ENCODE data around the gene CLEC5A. TPM values are rescaled to one million over a fixed set of nuclear protein-coding genes. Genes with fewer than 3 reads are reported as not detected.
A peak's percentile ranks its signal among the peaks of the same experiment; 100 is the strongest.

Gene CLEC5A
- total and polyA plus RNA-seq, 12 donors = 0.17 to 5.8 (median 1.9) TPM; not detected in 1

DNA sequence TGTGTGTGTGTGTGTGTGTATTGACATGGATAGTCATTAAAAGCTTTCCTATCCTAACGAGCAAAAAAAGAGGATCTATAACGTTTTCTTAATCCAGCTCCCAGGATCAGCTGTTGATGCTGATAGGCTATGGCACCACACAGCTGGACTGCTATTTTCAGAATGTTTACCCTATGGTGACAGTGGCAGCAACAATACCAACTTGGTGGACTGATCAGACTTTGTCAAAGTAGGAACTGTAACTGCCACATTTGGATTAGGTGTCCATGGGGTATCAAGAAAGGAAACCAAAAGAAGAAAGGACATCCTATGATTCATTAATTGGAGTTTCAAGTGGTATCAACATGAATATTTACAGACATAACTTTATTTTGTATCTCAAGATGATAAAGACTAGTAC, 2.7 kb upstream of the CLEC5A start:
- Histone ChIP-seq H3K27me3 (no peaks in the 10 kb centered on the region), H3K36me3 (replicated peaks in 1 of 2) (no peaks in the 10 kb centered on the region), H3K4me3 (no peak overlapping the region), H3K27ac (no peak overlapping the region), H3K9me3 (replicated peaks in 1 of 3) (no peaks in the 10 kb centered on the region), H3K4me1 (replicated peaks in 1 of 2) (no peaks in the 10 kb centered on the region)
- no peak for DNase-seq
- TF ChIP-seq CTCF (IDR thresholded peaks at IDR 0.05) (no peak), POLR2A (IDR thresholded peaks at IDR 0.05) (no peak)
- intact Hi-C loops (cut with DNase I) = no loop called here
- 36 to 52% (median 46%) methylated on average over 2 of the region's 2 CpGs for WGBS, 4 donors

DNA sequence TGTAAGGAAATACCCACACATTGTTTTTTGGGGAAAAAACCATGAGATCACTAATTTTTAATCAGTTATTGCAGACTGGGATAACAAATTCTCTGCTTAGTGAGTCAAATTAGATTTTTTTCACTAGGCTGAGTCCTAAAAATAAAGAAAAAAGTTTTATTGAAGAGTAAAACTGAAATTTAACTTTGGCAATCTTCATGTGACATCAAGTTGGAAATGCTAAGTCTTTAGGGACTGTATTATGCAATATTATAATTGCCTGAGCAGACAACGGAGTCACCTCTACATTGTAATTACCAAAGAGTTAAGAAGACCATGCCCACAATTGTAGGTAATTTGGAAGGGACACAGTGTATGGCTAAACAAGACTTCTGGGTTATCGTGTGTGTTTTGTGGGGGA, 2.2 kb upstream of the CLEC5A start:
- no peak for DNase-seq
- intact Hi-C loops (cut with DNase I) = no loop called here
- H3K36me3 ChIP-seq (replicated peaks in 1 of 2) = no peaks in the 10 kb centered on the region
- 71 to 73% (median 72%) methylated on average over 2 of the region's 2 CpGs for WGBS, 4 donors
- H3K27me3 ChIP-seq = no peaks in the 10 kb centered on the region
- no peaks in the 10 kb centered on the region for H3K9me3 ChIP-seq (replicated peaks in 1 of 3)
- no peak overlapping the region for H3K4me3 ChIP-seq
- TF ChIP-seq CTCF (IDR thresholded peaks at IDR 0.05) (no peak), POLR2A (IDR thresholded peaks at IDR 0.05) (no peak)
- no peaks in the 10 kb centered on the region for H3K4me1 ChIP-seq (replicated peaks in 1 of 2)
- H3K27ac ChIP-seq = no peak overlapping the region

DNA sequence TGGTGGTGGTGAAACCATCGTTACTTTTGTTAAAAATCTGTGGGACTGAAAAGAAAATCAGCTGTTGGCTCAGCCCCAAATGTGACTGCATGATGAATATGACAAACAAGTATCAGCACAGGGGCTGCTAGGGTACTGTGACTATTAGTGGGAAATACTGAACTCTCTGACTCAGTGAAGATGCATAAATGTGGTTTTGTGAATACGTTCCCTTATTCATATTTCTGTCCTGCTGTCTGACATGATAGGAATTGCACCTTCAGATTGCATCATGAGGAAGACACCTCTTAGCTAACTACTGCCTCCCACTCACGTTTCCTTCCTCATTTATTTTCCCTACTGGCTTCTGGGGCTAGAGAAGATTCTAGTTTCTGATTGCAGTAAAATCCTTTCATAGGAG, 1.4 kb downstream of the CLEC5A start:
- no peak overlapping the region for H3K4me3 ChIP-seq
- H3K4me1 ChIP-seq (replicated peaks in 1 of 2) = no peaks in the 10 kb centered on the region
- WGBS, 4 donors = 45 to 52% (median 48%) methylated on average over 3 of the region's 3 CpGs
- H3K36me3 ChIP-seq (replicated peaks in 1 of 2) = no peaks in the 10 kb centered on the region
- TF ChIP-seq POLR2A (IDR thresholded peaks at IDR 0.05) = no peak
- TF ChIP-seq CTCF (IDR thresholded peaks at IDR 0.05) = no peak
- H3K27me3 ChIP-seq = no peaks in the 10 kb centered on the region
- DNase-seq = peak in 1 of 7 donors; percentile 10
- no peaks in the 10 kb centered on the region for H3K9me3 ChIP-seq (replicated peaks in 1 of 3)
- intact Hi-C loops (cut with DNase I) = no loop called here
- H3K27ac ChIP-seq = no peak overlapping the region

- 44 to 74% (median 67%) methylated on average over 3 of the region's 3 CpGs for WGBS, 4 donors
- Histone ChIP-seq H3K4me1 (replicated peaks in 1 of 2) (no peaks in the 10 kb centered on the region), H3K4me3 (no peak overlapping the region), H3K36me3 (replicated peaks in 1 of 2) (no peaks in the 10 kb centered on the region), H3K27me3 (no peaks in the 10 kb centered on the region), H3K9me3 (replicated peaks in 1 of 3) (no peaks in the 10 kb centered on the region), H3K27ac (no peak overlapping the region)
- intact Hi-C loops (cut with DNase I) = no loop called here
- DNase-seq = no peak
- TF ChIP-seq CTCF (IDR thresholded peaks at IDR 0.05) (no peak), POLR2A (IDR thresholded peaks at IDR 0.05) (no peak)
Observed at GRCh38 chr7:141944811-141945210, 2.0 kb downstream of the CLEC5A start.

Measured in adrenal gland (tissue), 12 donors.